CD4-positive, alpha-beta T cell (primary cell): Measurements from ENCODE around the gene SERP1. TPM values are rescaled to one million over a fixed set of nuclear protein-coding genes. Genes with fewer than 3 reads are reported as not detected.

ENCODE experiments used
- ATAC-seq: fragments of 200-7000 bp; cut with Tn5 transposase; one replicate; pipeline ENCODE4 v1.10.0; 2022; ENCODE audit warnings: mild to moderate bottlenecking; ENCODE audit not compliant: poor library complexity
- CTCF ChIA-PET: fragments of 350-600 bp; sonication (Branson Sonifier 250); formaldehyde crosslinking; loops from one replicate; lab custom pipeline; 2021; ENCODE audit warnings: antibody characterized with exemption, inconsistent platforms; lab: Charles Lee
- POLR2A ChIA-PET: fragments of 350-600 bp; sonication (Branson Sonifier 250); formaldehyde crosslinking; loops from one replicate; lab custom pipeline; 2021; ENCODE audit warnings: antibody characterized with exemption, inconsistent platforms; lab: Charles Lee
- DNase-seq, 14 experiments: peaks; one replicate each; pipeline ENCODE4 v3.0.0-alpha.2; 2013 to 2020; ENCODE audit warnings: mixed read lengths in 2 of 14
- H3K27ac ChIP-seq, 2 donors: one replicate each; pipeline versions ENCODE4 v1.5.1 to v1.7.0; 2013; ENCODE audit warnings: low read length in 2 of 2, low read depth in 1 of 2, mild to moderate bottlenecking in 1 of 2
- H3K27me3 ChIP-seq, 2 experiments: 1 replicate in 1 of 2; 2 replicates in 1 of 2; pipeline versions ENCODE4 v1.6.1 to v1.7.0; 2013; ENCODE audit warnings: low read length in 2 of 2, control low read depth in 1 of 2, mild to moderate bottlenecking in 1 of 2, moderate library complexity in 1 of 2; ENCODE audit not compliant: insufficient read depth in 2 of 2, control insufficient read depth in 1 of 2
- H3K36me3 ChIP-seq: one replicate; pipeline ENCODE4 v1.6.1; 2013; ENCODE audit warnings: low read length, control low read depth; ENCODE audit not compliant: insufficient read depth
- H3K4me1 ChIP-seq: one replicate; pipeline ENCODE4 v1.6.1; 2013; ENCODE audit warnings: low read length, control low read depth; ENCODE audit not compliant: insufficient read depth
- H3K4me3 ChIP-seq: one replicate; pipeline ENCODE4 v1.5.1; 2013; ENCODE audit warnings: mild to moderate bottlenecking, low read length, moderate library complexity
- H3K9me3 ChIP-seq, 2 experiments: 1 replicate in 1 of 2; 2 replicates in 1 of 2; pipeline versions ENCODE4 v1.6.1 to v1.7.0; 2013; ENCODE audit warnings: low read length in 2 of 2, mild to moderate bottlenecking in 2 of 2, control low read depth in 1 of 2, moderate library complexity in 1 of 2; ENCODE audit not compliant: control insufficient read depth in 1 of 2, insufficient read depth in 1 of 2
- H3K27ac Mint-ChIP-seq: one replicate; pipeline ENCODE4 v1.8.0; 2020; ENCODE audit warnings: mixed read lengths
- H3K27me3 Mint-ChIP-seq: one replicate; pipeline ENCODE4 v1.8.0; 2021; ENCODE audit warnings: mixed read lengths
- H3K36me3 Mint-ChIP-seq: one replicate; pipeline ENCODE4 v1.8.0; 2021; ENCODE audit warnings: low read depth, mixed read lengths
- H3K4me1 Mint-ChIP-seq: one replicate; pipeline ENCODE4 v1.8.0; 2021; ENCODE audit warnings: low read depth, mixed read lengths
- H3K4me3 Mint-ChIP-seq: one replicate; pipeline ENCODE4 v1.8.0; 2020; ENCODE audit warnings: mild to moderate bottlenecking, mixed read lengths
- H3K9me3 Mint-ChIP-seq: one replicate; pipeline ENCODE4 v1.8.0; 2020; ENCODE audit warnings: mixed read lengths
- CTCF ChIP-seq: fragments of 200-600 bp; IDR thresholded peaks from one replicate; pipeline ENCODE4 v1.8.0; 2022; ENCODE audit warnings: antibody characterized with exemption, mild to moderate bottlenecking
- intact Hi-C, 2 experiments: fragments of 100-400 bp; cut with DNase I in 1 of 2; cut with micrococcal nuclease in 1 of 2; formaldehyde crosslinking; loops; one replicate each; pipeline versions ENCODE4 v1.15.1 to v1.9.0; 2023 to 2025; cut with DNase I, micrococcal nuclease
- total RNA-seq, 174 experiments: library from RNA in 2 of 174; stranded (reverse) in 2 of 174; gene quantifications; one replicate each; pipeline ENCODE4 v1.2.3 and lab custom pipeline; 2021 to 2026

SERP1 gene
- total RNA-seq, 2 experiments from 2014 or later, result 141 to 147 TPM

- H3K36me3 ChIP-seq, result peaks cover 62% of the 10 kb centered on the region
- H3K4me1 ChIP-seq, result no peaks in the 10 kb centered on the region
- no peaks in the 10 kb centered on the region for H3K27me3 ChIP-seq
- TF ChIP-seq CTCF, result no peak
- no peaks in the 10 kb centered on the region for H3K9me3 ChIP-seq
- intact Hi-C loops, result no loop called here
- peaks cover 71% of the 10 kb centered on the region for H3K36me3 Mint-ChIP-seq
- H3K27me3 Mint-ChIP-seq, result no peaks in the 10 kb centered on the region
- no peak overlapping the region for H3K27ac Mint-ChIP-seq
- DNase-seq, result no peak
- no peak overlapping the region for H3K4me3 ChIP-seq
- H3K4me1 Mint-ChIP-seq, result peaks cover 4% of the 10 kb centered on the region
- H3K4me3 Mint-ChIP-seq, result no peak overlapping the region
- no peaks in the 10 kb centered on the region for H3K9me3 Mint-ChIP-seq
- H3K27ac ChIP-seq, result no peak overlapping the region
- ChIA-PET CTCF (no interaction called here), POLR2A (interaction anchor here (1.6 kb wide), 1 partner anchor 39 kb away, joined by 3 read pairs; the partner anchor contains the start of gene SELENOT)
- no peak for ATAC-seq
Observed at GRCh38 chr3:150564243-150564642, 17.9 kb upstream of the SERP1 start.

GRCh38 chr3:150557725-150558124 is 11.4 kb upstream of the SERP1 start:
- H3K4me1 ChIP-seq, result peaks cover 3% of the 10 kb centered on the region
- Mint-ChIP-seq H3K9me3 (no peaks in the 10 kb centered on the region), H3K4me3 (no peak overlapping the region), H3K36me3 (peaks cover 77% of the 10 kb centered on the region), H3K4me1 (peaks cover 38% of the 10 kb centered on the region), H3K27ac (no peak overlapping the region), H3K27me3 (no peaks in the 10 kb centered on the region)
- no peaks in the 10 kb centered on the region for H3K9me3 ChIP-seq
- CTCF ChIA-PET, result no interaction called here
- ATAC-seq (no peak), DNase-seq (no peak)
- no peak overlapping the region for H3K27ac ChIP-seq
- intact Hi-C loops, result no loop called here
- no peak for TF ChIP-seq CTCF
- H3K27me3 ChIP-seq, result no peaks in the 10 kb centered on the region
- POLR2A ChIA-PET, result interaction anchor here (1.6 kb wide), 1 partner anchor 45 kb away, joined by 6 read pairs; the partner anchor contains the start of gene SELENOT
- peaks cover 67% of the 10 kb centered on the region for H3K36me3 ChIP-seq
- no peak overlapping the region for H3K4me3 ChIP-seq

GRCh38 chr3:150556792-150557191 is 10.5 kb upstream of the SERP1 start:
- peaks cover 77% of the 10 kb centered on the region for H3K36me3 Mint-ChIP-seq
- no peak for DNase-seq
- TF ChIP-seq CTCF, result no peak

More at GRCh38 chr3:150556792-150557191, 10.5 kb upstream of the SERP1 start:
- Histone ChIP-seq H3K4me1 (peaks cover 3% of the 10 kb centered on the region), H3K9me3 (no peaks in the 10 kb centered on the region), H3K36me3 (peaks cover 71% of the 10 kb centered on the region), H3K27me3 (no peaks in the 10 kb centered on the region), H3K4me3 (no peak overlapping the region), H3K27ac (no peak overlapping the region)
- H3K4me3 Mint-ChIP-seq, result no peak overlapping the region
- ChIA-PET CTCF (no interaction called here), POLR2A (interaction anchor here (0.6 to 1.6 kb wide), 4 partner anchors 10 to 63 kb away, joined by 3 to 6 read pairs (median 4); partner anchors contain the start of genes EIF2A, SELENOT and SERP1)
- no peak for ATAC-seq
- H3K9me3 Mint-ChIP-seq, result no peaks in the 10 kb centered on the region
- H3K4me1 Mint-ChIP-seq, result peaks cover 42% of the 10 kb centered on the region
- intact Hi-C loops, result no loop called here
- no peak overlapping the region for H3K27ac Mint-ChIP-seq
- no peaks in the 10 kb centered on the region for H3K27me3 Mint-ChIP-seq
